HTERT RPE-1 (cell line): Measurements from ENCODE around the gene ASB5.
"Not testable (repeated sequence)": the region's sequence is repeated elsewhere in the genome, so short reads cannot be mapped to it uniquely, and the experiment has no call there.

ENCODE experiments used
- in situ Hi-C: fragments of 300-500 bp; cut with MboI; formaldehyde crosslinking; loops from 4 replicates; pipeline ENCODE4 v1.14.3; 2020; ENCODE audit warnings: low sequenced_read_pairs

The ASB5 gene

GRCh38 chr4:176226736-176227135, 42.3 kb downstream of the ASB5 start:
- in situ Hi-C loops, result no loop called here

GRCh38 chr4:176223561-176223960, 45.5 kb downstream of the ASB5 start:
- in situ Hi-C loops, result no loop called here

DNA sequence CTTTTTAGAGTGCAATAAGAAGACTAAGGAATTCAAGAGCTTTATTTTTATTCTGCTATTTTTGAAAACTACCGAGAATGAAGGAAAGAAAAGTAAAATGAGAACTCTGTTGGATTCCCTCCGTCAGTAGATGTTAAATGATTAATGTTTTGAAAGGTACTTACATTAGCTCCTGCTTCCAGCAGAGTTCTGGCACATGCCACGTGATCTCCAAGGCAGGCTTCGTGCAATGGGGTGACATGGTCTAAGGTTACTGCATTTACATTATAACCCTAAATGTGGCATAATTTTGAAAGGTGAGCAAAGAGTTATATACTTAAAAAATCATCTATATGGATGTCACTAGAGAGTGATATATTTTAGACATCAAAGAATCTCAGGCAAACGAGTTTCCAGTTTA, 46.9 kb downstream of the ASB5 start:
- in situ Hi-C loops, result no loop called here

- in situ Hi-C loops, result no loop called here
These were observed 51.5 kb downstream of the ASB5 start for GRCh38 chr4:176217510-176217909.

DNA sequence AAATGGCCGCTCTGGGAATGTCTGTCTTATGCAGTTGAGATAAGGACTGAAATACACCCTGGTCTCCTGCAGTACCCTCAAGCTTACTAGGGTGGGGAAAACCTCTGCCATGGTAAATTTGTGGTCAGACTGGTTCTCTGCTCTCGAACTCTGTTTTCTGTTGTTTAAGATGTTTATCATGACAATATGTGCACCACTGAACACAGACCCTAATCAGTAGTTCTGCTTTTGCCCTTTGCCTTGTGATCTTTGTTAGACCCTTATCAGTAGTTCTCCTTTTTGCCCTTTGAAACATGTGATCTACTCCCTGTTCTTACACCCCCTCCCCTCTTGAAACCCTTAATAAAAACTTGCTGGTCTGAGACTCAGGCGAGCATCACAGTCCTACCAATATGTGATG, 56.7 kb downstream of the ASB5 start:
- in situ Hi-C loops, result not testable (repeated sequence)

GRCh38 chr4:176210579-176211296, 58.3 kb downstream of the ASB5 start:
- in situ Hi-C loops, result no loop called here

- in situ Hi-C loops, result no loop called here
These were observed 58.9 kb downstream of the ASB5 start for GRCh38 chr4:176210101-176210500.

DNA sequence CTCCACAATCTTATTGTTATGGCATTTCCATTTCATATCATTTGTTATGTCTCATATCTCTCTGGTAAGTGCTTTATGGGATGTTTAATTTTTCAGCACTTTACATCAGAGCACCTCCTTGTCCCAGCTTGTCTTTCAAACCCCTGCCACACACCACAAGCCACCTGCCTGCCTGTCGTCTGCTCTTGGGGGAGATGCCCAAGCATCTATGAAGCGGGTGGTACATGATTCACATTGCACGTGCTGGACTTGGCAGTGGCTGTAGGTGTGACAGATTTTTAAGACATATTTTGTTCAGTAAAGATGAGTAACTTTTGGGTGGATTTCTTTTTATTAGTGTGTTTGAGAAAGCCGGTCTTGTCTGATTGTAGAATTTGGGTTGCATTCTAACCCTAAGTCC, 59.5 kb downstream of the ASB5 start:
- in situ Hi-C loops, result no loop called here

DNA sequence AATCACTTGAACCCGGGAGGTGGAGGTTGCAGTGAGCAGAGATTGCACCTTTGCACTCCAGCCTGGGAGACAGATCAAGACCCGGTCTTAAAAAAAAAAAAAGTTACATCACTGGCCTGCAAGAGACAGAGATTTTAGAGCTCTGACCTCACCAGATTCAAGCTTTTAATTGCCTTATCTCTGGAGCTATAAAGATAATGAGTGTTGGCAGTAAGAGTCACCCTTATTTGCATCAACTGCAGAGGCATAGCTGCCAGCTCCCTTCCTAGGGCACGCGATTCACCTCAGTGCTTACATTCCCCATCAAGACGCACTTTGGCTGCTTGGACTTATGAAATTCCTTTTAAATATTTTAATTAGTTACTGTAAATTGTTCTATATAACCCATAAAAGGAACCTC, 61.2 kb downstream of the ASB5 start:
- in situ Hi-C loops, result no loop called here

GRCh38 chr4:176205299-176205698, 63.7 kb downstream of the ASB5 start:
- in situ Hi-C loops, result no loop called here

- in situ Hi-C loops, result no loop called here
These were observed 70.6 kb downstream of the ASB5 start for GRCh38 chr4:176198316-176198903.

- in situ Hi-C loops, result no loop called here
These were observed 73.6 kb downstream of the ASB5 start, which contains the start of gene SPATA4 for GRCh38 chr4:176195184-176195978. SPATA4 (minus strand) TSS chr4:176195585; CDS start chr4:176195562, 23 bp downstream.

- in situ Hi-C loops, result no loop called here
These were observed 75.1 kb downstream of the ASB5 start for GRCh38 chr4:176193938-176194337.

DNA sequence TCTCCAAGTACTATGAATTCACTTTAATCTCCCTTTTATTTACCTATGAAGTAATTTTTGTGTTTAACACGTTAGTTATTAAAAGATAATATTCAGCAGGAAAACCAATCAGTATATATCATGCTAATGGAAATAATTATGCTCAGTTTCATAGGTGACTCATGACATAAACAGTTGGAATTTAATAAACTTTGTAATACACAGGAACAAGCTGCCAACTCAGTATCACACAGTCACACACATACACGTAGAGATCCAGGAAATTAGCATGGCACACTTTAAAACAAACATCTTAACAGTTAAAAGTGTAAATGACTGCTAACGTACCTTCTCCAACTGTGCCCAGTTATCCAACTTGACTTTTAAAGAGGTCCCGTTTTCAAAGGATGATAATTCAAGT, 75.9 kb downstream of the ASB5 start:
- in situ Hi-C loops, result no loop called here

DNA sequence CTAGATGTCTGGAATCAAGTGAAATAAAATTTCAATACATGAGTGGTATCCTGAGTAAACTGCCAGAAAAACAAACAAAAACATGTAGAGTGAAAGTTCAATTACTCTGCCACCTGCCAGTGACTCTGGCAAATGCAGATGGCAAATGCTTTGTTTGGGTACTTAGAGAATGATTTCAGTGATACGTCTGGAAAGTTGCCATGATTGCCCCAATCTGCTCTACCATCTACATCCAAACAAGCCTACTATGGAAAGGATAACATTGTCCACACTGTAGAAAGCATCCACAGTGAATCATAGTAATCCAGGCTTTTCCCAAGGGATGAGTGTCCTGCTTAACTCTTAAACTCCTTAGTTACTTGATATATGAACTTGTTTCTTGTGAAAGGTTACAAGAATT, 77.0 kb downstream of the ASB5 start:
- in situ Hi-C loops, result no loop called here

GRCh38 chr4:176189891-176190795, 78.9 kb downstream of the ASB5 start:
- in situ Hi-C loops, result no loop called here

- in situ Hi-C loops, result no loop called here
These were observed 80.4 kb downstream of the ASB5 start for GRCh38 chr4:176188654-176189053.

DNA sequence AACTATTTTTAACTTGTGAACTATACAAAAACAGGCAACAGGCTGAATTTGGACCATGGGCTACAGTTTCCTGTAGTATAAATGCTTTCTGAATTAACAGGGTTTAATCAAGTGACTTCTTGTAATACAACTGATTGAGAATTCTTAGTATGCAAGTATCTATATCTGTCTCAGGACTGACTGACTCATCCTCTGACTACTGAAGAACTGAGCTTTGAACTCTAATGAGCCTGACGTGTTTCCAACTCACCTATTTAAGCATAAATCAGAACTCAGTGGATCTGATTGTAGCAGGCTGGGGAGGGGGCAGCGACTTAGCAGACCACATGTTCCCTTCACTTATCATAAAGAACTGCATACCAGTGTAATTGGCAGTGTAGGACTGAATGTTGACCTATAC, 81.4 kb downstream of the ASB5 start:
- in situ Hi-C loops, result no loop called here

- in situ Hi-C loops, result no loop called here
These were observed 82.2 kb downstream of the ASB5 start for GRCh38 chr4:176186671-176187395.

DNA sequence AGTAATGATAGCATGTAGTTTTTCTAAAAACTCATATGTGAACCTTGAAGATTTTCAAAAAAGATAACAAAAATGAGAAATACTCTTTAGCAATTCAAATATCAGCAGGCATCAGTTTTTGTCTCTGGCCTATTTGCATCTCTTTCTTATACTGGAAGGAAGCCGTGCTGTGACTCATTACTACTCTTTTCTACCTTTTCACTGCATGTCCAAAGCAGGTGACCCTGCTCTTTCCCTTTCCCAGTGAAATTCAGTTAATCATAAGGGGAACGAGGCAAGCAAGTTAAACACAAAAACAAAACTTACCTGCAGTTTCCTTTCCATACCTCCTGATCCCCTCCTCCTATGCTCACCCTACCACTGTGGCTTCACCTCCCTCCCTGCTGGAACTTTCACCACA, 83.0 kb downstream of the ASB5 start:
- in situ Hi-C loops, result no loop called here
